ENCODE data around the gene KCNS1.

The KCNS1 gene

DNA sequence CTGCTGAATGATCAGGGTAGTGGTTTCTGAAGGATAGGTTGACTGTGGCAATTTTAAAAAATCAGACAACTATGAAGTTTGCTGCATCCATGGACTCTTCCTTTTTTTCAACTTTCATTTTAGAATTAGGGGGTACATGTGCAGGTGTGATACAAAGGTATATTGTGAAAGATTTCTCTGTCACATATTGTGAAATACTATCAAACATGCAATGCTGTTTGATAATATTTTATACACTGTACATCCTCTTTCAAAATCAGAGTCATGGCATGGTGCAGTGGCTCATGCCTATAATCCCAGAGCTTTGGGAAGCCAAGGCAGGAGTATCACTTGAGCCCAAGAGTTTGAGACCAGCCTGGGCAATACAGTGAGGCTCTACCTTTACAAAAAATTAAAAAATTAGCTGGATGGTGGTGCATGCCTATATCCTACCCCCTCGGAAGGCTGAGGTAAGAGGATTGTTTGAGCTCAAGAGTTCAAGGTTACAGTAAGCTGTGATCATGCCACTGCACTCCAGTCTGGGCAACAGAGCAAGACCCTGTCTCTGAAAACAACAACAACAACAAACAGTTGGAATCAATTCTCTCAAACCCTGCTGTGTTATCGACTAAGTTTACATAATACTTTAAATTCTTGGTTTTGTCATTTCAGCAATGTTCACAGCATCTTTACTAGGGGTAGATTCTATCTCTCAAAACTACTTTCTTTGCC is 18.8 kb upstream of the KCNS1 start:
- Histone ChIP-seq H3K9me3 (ENCODE audit: control insufficient read depth in 1 of 2, low read length in 2 of 2) (no peaks in the 10 kb centered on the region), H3K9ac (ENCODE audit: low read depth in 1 of 2, low read length in 2 of 2) (no peak overlapping the region), H3K4me3 (ENCODE audit: low read depth in 1 of 2, low read length in 2 of 2) (no peak overlapping the region), H3K36me3 (ENCODE audit: control insufficient read depth in 1 of 2, insufficient read depth in 2 of 2, low read length in 2 of 2) (no peaks in the 10 kb centered on the region), H3K4me1 (ENCODE audit: control insufficient read depth in 1 of 2, insufficient read depth in 2 of 2, low read length in 2 of 2) (no peaks in the 10 kb centered on the region), H3K27me3 (ENCODE audit: control insufficient read depth in 1 of 2, insufficient read depth in 2 of 2, low read length in 2 of 2) (peaks cover 3 to 5% of the 10 kb centered on the region in 2 donors), H3K27ac (ENCODE audit: low read depth, low read length) (no peak overlapping the region)

DNA sequence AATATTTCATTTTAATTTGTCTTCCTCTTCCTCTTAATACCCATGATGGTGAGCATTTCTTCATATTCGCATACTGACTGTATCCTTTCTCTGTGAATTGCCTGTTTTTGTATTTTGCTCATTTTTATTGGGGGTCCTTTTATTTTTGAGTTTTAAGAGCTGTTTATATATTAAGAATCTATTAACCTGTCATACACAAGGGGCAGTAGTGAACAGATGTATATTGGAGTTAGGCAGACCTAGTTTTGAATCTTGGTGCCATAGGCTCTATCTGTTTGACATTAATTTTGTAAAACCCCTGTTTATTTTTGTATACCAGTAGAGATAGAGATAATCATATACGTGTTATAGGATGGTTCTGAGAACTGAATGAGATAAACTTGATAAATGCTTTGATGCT is 17.1 kb upstream of the KCNS1 start:
- Histone ChIP-seq H3K27ac (ENCODE audit: low read depth, low read length) (no peak overlapping the region), H3K9ac (ENCODE audit: low read depth in 1 of 2, low read length in 2 of 2) (no peak overlapping the region), H3K36me3 (ENCODE audit: control insufficient read depth in 1 of 2, insufficient read depth in 2 of 2, low read length in 2 of 2) (no peaks in the 10 kb centered on the region), H3K4me3 (ENCODE audit: low read depth in 1 of 2, low read length in 2 of 2) (no peak overlapping the region), H3K27me3 (ENCODE audit: control insufficient read depth in 1 of 2, insufficient read depth in 2 of 2, low read length in 2 of 2) (peaks cover 0 to 5% of the 10 kb centered on the region in 2 donors), H3K4me1 (ENCODE audit: control insufficient read depth in 1 of 2, insufficient read depth in 2 of 2, low read length in 2 of 2) (no peaks in the 10 kb centered on the region), H3K9me3 (ENCODE audit: control insufficient read depth in 1 of 2, low read length in 2 of 2) (no peaks in the 10 kb centered on the region)

DNA sequence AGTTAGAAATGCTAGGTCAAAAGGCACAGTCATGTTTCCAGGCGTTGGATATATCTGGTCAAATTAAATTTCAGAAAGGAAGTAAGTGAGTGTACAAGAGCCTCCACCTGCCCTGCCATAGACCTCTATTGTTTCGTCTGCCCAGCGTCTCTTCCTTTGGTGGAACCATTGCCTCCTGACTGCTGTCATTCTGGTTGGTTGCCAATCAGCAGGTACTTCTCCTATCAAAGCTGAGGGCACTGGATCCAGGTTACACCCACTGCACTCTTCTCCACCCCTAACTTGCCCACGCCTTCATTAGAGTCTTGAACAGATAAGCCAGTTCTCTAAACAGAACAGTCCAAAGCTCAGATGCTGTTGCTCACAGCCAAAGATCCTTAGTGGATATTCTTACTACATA is 16.7 kb upstream of the KCNS1 start:
- Histone ChIP-seq H3K9me3 (ENCODE audit: control insufficient read depth in 1 of 2, low read length in 2 of 2) (no peaks in the 10 kb centered on the region), H3K27ac (ENCODE audit: low read depth, low read length) (no peak overlapping the region), H3K9ac (ENCODE audit: low read depth in 1 of 2, low read length in 2 of 2) (no peak overlapping the region), H3K36me3 (ENCODE audit: control insufficient read depth in 1 of 2, insufficient read depth in 2 of 2, low read length in 2 of 2) (no peaks in the 10 kb centered on the region), H3K4me1 (ENCODE audit: control insufficient read depth in 1 of 2, insufficient read depth in 2 of 2, low read length in 2 of 2) (no peaks in the 10 kb centered on the region), H3K27me3 (ENCODE audit: control insufficient read depth in 1 of 2, insufficient read depth in 2 of 2, low read length in 2 of 2) (peaks cover 0 to 5% of the 10 kb centered on the region in 2 donors), H3K4me3 (ENCODE audit: low read depth in 1 of 2, low read length in 2 of 2) (no peak overlapping the region)

DNA sequence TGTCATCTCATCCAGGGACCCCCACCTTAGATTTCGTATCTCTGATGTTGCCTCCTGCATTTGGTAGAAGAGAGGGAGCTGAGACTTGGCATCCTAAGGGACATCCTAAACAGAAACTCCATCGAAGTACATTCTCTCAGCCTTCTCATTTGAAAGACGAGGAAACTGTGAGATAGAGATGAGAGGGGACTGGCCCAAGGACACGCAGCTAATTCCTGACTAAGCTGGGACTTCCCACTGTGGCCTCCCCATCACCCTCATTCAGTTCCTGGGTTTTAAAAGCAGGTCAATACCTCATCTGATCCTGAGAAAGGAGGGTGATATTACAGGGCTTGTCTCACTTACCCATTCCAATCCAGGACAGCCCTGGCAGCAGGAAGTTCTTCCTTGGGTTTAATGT is 14.9 kb upstream of the KCNS1 start:
- Histone ChIP-seq H3K27ac (ENCODE audit: low read depth, low read length) (no peak overlapping the region), H3K4me1 (ENCODE audit: control insufficient read depth in 1 of 2, insufficient read depth in 2 of 2, low read length in 2 of 2) (no peaks in the 10 kb centered on the region), H3K36me3 (ENCODE audit: control insufficient read depth in 1 of 2, insufficient read depth in 2 of 2, low read length in 2 of 2) (no peaks in the 10 kb centered on the region), H3K9me3 (ENCODE audit: control insufficient read depth in 1 of 2, low read length in 2 of 2) (no peaks in the 10 kb centered on the region), H3K4me3 (ENCODE audit: low read depth in 1 of 2, low read length in 2 of 2) (no peak overlapping the region), H3K27me3 (ENCODE audit: control insufficient read depth in 1 of 2, insufficient read depth in 2 of 2, low read length in 2 of 2) (peaks cover 0 to 5% of the 10 kb centered on the region in 2 donors), H3K9ac (ENCODE audit: low read depth in 1 of 2, low read length in 2 of 2) (no peak overlapping the region)

- Histone ChIP-seq H3K9me3 (ENCODE audit: control insufficient read depth in 1 of 2, low read length in 2 of 2) (no peaks in the 10 kb centered on the region), H3K27me3 (ENCODE audit: control insufficient read depth in 1 of 2, insufficient read depth in 2 of 2, low read length in 2 of 2) (peaks cover 0 to 5% of the 10 kb centered on the region in 2 donors), H3K4me3 (ENCODE audit: low read depth in 1 of 2, low read length in 2 of 2) (no peak overlapping the region), H3K4me1 (ENCODE audit: control insufficient read depth in 1 of 2, insufficient read depth in 2 of 2, low read length in 2 of 2) (no peaks in the 10 kb centered on the region), H3K9ac (ENCODE audit: low read depth in 1 of 2, low read length in 2 of 2) (no peak overlapping the region), H3K36me3 (ENCODE audit: control insufficient read depth in 1 of 2, insufficient read depth in 2 of 2, low read length in 2 of 2) (no peaks in the 10 kb centered on the region), H3K27ac (ENCODE audit: low read depth, low read length) (no peak overlapping the region)
Observed at GRCh38 chr20:45115386-45115774, 14.5 kb upstream of the KCNS1 start.

GRCh38 chr20:45114465-45115385 is 13.8 kb upstream of the KCNS1 start, which contains the start of gene WFDC5:
TSS of gene WFDC5 (minus strand) at chr20:45115174. CDS start at chr20:45115083, 91 bp downstream.
- Histone ChIP-seq H3K27me3 (ENCODE audit: control insufficient read depth in 1 of 2, insufficient read depth in 2 of 2, low read length in 2 of 2) (peaks cover 0 to 5% of the 10 kb centered on the region in 2 donors), H3K9me3 (ENCODE audit: control insufficient read depth in 1 of 2, low read length in 2 of 2) (no peaks in the 10 kb centered on the region), H3K4me1 (ENCODE audit: control insufficient read depth in 1 of 2, insufficient read depth in 2 of 2, low read length in 2 of 2) (no peaks in the 10 kb centered on the region), H3K9ac (ENCODE audit: low read depth in 1 of 2, low read length in 2 of 2) (no peak within 1 kb of the TSS), H3K27ac (ENCODE audit: low read depth, low read length) (no peak within 1 kb of the TSS), H3K4me3 (ENCODE audit: low read depth in 1 of 2, low read length in 2 of 2) (no peak within 1 kb of the TSS), H3K36me3 (ENCODE audit: control insufficient read depth in 1 of 2, insufficient read depth in 2 of 2, low read length in 2 of 2) (no peaks in the 10 kb centered on the region)

DNA sequence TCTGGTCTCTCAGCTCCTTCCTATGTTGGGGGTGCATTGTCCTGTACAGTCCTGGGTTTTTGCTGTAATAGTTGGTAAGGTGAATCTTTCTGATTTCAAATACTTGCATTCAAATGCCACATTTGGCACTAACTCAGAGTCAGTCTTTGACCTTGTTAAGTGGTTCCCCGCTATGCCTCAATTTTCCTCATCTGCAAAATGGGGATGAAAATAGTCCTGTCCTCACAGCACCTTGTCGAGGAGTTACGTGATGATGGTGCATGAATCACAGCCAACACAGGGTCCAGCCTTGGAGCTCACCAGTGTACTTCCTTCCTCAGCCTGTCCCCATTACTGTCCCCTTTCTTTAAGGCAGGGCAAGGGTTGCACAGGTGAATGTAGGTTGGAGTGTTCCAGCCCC is 12.9 kb upstream of the KCNS1 start:
- peaks cover 0 to 5% of the 10 kb centered on the region in 2 donors for H3K27me3 ChIP-seq (ENCODE audit: control insufficient read depth in 1 of 2, insufficient read depth in 2 of 2, low read length in 2 of 2)
- no peak overlapping the region for H3K27ac ChIP-seq (ENCODE audit: low read depth, low read length)
- no peak overlapping the region for H3K9ac ChIP-seq (ENCODE audit: low read depth in 1 of 2, low read length in 2 of 2)
- H3K4me3 ChIP-seq (ENCODE audit: low read depth in 1 of 2, low read length in 2 of 2) = no peak overlapping the region
- no peaks in the 10 kb centered on the region for H3K9me3 ChIP-seq (ENCODE audit: control insufficient read depth in 1 of 2, low read length in 2 of 2)
- no peaks in the 10 kb centered on the region for H3K36me3 ChIP-seq (ENCODE audit: control insufficient read depth in 1 of 2, insufficient read depth in 2 of 2, low read length in 2 of 2)
- no peaks in the 10 kb centered on the region for H3K4me1 ChIP-seq (ENCODE audit: control insufficient read depth in 1 of 2, insufficient read depth in 2 of 2, low read length in 2 of 2)

- Histone ChIP-seq H3K4me3 (ENCODE audit: low read depth in 1 of 2, low read length in 2 of 2) (no peak overlapping the region), H3K9me3 (ENCODE audit: control insufficient read depth in 1 of 2, low read length in 2 of 2) (no peaks in the 10 kb centered on the region), H3K27me3 (ENCODE audit: control insufficient read depth in 1 of 2, insufficient read depth in 2 of 2, low read length in 2 of 2) (peaks cover 0 to 5% of the 10 kb centered on the region in 2 donors), H3K27ac (ENCODE audit: low read depth, low read length) (no peak overlapping the region), H3K4me1 (ENCODE audit: control insufficient read depth in 1 of 2, insufficient read depth in 2 of 2, low read length in 2 of 2) (no peaks in the 10 kb centered on the region), H3K9ac (ENCODE audit: low read depth in 1 of 2, low read length in 2 of 2) (no peak overlapping the region), H3K36me3 (ENCODE audit: control insufficient read depth in 1 of 2, insufficient read depth in 2 of 2, low read length in 2 of 2) (no peaks in the 10 kb centered on the region)
Observed at GRCh38 chr20:45112754-45113153, 11.8 kb upstream of the KCNS1 start.

DNA sequence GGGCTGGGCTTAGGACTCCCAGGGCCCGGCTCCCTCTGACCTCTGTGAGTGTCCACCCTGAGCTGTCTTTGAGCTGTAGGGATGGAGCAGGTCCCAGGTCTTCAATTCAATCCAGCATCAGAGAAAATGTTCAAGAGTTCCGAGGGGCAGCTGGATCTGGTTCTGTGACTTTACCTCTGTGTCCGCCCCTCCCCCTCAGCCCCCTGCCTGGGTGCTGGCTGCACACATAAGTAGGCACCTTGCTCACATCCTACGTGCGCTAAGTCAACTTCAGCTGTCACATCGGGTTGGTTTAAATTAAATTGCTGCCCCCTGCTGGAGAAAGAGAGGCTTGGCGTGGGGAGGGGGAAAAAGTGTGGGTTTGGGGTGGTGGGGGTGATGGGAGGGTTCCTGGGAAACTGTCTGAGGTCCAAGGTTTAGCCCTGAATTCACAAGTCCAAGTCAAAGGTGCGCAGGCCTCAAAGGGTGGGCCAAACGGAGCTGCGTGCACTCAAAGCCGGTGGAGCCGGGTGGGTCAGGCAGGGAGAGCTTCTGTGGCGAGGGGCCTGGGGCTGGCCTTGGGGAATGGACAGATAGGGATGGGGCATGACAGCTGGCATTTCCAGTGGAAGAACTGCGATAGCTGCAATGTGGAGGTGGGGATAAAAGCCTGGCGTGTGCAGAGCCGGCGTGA is 11.0 kb upstream of the KCNS1 start:
- Histone ChIP-seq H3K4me3 (ENCODE audit: low read depth in 1 of 2, low read length in 2 of 2) (no peak overlapping the region), H3K36me3 (ENCODE audit: control insufficient read depth in 1 of 2, insufficient read depth in 2 of 2, low read length in 2 of 2) (no peaks in the 10 kb centered on the region), H3K4me1 (ENCODE audit: control insufficient read depth in 1 of 2, insufficient read depth in 2 of 2, low read length in 2 of 2) (no peaks in the 10 kb centered on the region), H3K27me3 (ENCODE audit: control insufficient read depth in 1 of 2, insufficient read depth in 2 of 2, low read length in 2 of 2) (peaks cover 0 to 5% of the 10 kb centered on the region in 2 donors), H3K9ac (ENCODE audit: low read depth in 1 of 2, low read length in 2 of 2) (no peak overlapping the region), H3K9me3 (ENCODE audit: control insufficient read depth in 1 of 2, low read length in 2 of 2) (no peaks in the 10 kb centered on the region), H3K27ac (ENCODE audit: low read depth, low read length) (no peak overlapping the region)

- H3K4me1 ChIP-seq (ENCODE audit: control insufficient read depth in 1 of 2, insufficient read depth in 2 of 2, low read length in 2 of 2) = no peaks in the 10 kb centered on the region
Observed at GRCh38 chr20:45111285-45111684, 10.4 kb upstream of the KCNS1 start.

More at GRCh38 chr20:45111285-45111684, 10.4 kb upstream of the KCNS1 start:
- Histone ChIP-seq H3K9ac (ENCODE audit: low read depth in 1 of 2, low read length in 2 of 2) (no peak overlapping the region), H3K27me3 (ENCODE audit: control insufficient read depth in 1 of 2, insufficient read depth in 2 of 2, low read length in 2 of 2) (peaks cover 0 to 5% of the 10 kb centered on the region in 2 donors), H3K9me3 (ENCODE audit: control insufficient read depth in 1 of 2, low read length in 2 of 2) (no peaks in the 10 kb centered on the region), H3K36me3 (ENCODE audit: control insufficient read depth in 1 of 2, insufficient read depth in 2 of 2, low read length in 2 of 2) (no peaks in the 10 kb centered on the region), H3K27ac (ENCODE audit: low read depth, low read length) (no peak overlapping the region), H3K4me3 (ENCODE audit: low read depth in 1 of 2, low read length in 2 of 2) (no peak overlapping the region)
